ENCODE measurements around the gene CRYL1.

The CRYL1 gene

GRCh38 chr13:20426766-20427448, 98.8 kb downstream of the CRYL1 start:
- FAIRE-seq (no peak), DNase-seq (ENCODE audit: low spot score) (no peak)

GRCh38 chr13:20425819-20426219, 99.8 kb downstream of the CRYL1 start:
- DNase-seq (ENCODE audit: low spot score) (no peak), FAIRE-seq (no peak)

- FAIRE-seq: no peak
- peak; percentile 52 for DNase-seq (ENCODE audit: low spot score)
Observed at GRCh38 chr13:20424949-20425348, 100.7 kb downstream of the CRYL1 start.

- DNase-seq (ENCODE audit: low spot score): no peak
- no peak for FAIRE-seq
Observed at GRCh38 chr13:20424559-20424852, 101.2 kb downstream of the CRYL1 start.

GRCh38 chr13:20422362-20422761, 103.3 kb downstream of the CRYL1 start:
- FAIRE-seq (no peak), DNase-seq (ENCODE audit: low spot score) (no peak)

- DNase-seq (ENCODE audit: low spot score): no peak
Observed at GRCh38 chr13:20420938-20421337, 104.7 kb downstream of the CRYL1 start.

GRCh38 chr13:20418953-20419352, 106.7 kb downstream of the CRYL1 start:
- FAIRE-seq: no peak
- no peak for DNase-seq (ENCODE audit: low spot score)

More at GRCh38 chr13:20420938-20421337, 104.7 kb downstream of the CRYL1 start:
- no peak for FAIRE-seq

- FAIRE-seq (no peak), DNase-seq (ENCODE audit: low spot score) (no peak)
Observed at GRCh38 chr13:20416223-20416745, 109.4 kb downstream of the CRYL1 start.

- FAIRE-seq: no peak
- DNase-seq (ENCODE audit: low spot score): no peak
Observed at GRCh38 chr13:20415694-20416107, 110.0 kb downstream of the CRYL1 start.

GRCh38 chr13:20415306-20415679, 110.4 kb downstream of the CRYL1 start:
- no peak for FAIRE-seq

GRCh38 chr13:20414546-20415305, 110.9 kb downstream of the CRYL1 start:
- DNase-seq (ENCODE audit: low spot score): no peak
- no peak for FAIRE-seq

More at GRCh38 chr13:20415306-20415679, 110.4 kb downstream of the CRYL1 start:
- DNase-seq (ENCODE audit: low spot score): no peak

- DNase-seq (ENCODE audit: low spot score) (no peak), FAIRE-seq (no peak)
Observed at GRCh38 chr13:20412691-20413355, 112.8 kb downstream of the CRYL1 start.

GRCh38 chr13:20411638-20412342, 113.9 kb downstream of the CRYL1 start:
- FAIRE-seq (no peak), DNase-seq (ENCODE audit: low spot score) (no peak)

- DNase-seq (ENCODE audit: low spot score) (no peak), FAIRE-seq (no peak)
Observed at GRCh38 chr13:20410726-20411125, 114.9 kb downstream of the CRYL1 start.

GRCh38 chr13:20408181-20408580, 117.5 kb downstream of the CRYL1 start:
- FAIRE-seq (no peak), DNase-seq (ENCODE audit: low spot score) (no peak)

- DNase-seq (ENCODE audit: low spot score) (no peak), FAIRE-seq (no peak)
Observed at GRCh38 chr13:20407759-20408158, 117.9 kb downstream of the CRYL1 start.

- no peak for FAIRE-seq
- DNase-seq (ENCODE audit: low spot score): no peak
Observed at GRCh38 chr13:20405691-20406090, 120.0 kb downstream of the CRYL1 start.

GRCh38 chr13:20404488-20405222, 121.0 kb downstream of the CRYL1 start:
- no peak for FAIRE-seq
- no peak for DNase-seq (ENCODE audit: low spot score)

- no peak for DNase-seq (ENCODE audit: low spot score)
Observed at GRCh38 chr13:20403826-20404225, 121.8 kb downstream of the CRYL1 start.

GRCh38 chr13:20402881-20403280, 122.8 kb downstream of the CRYL1 start:
- FAIRE-seq (no peak), DNase-seq (ENCODE audit: low spot score) (no peak)

More at GRCh38 chr13:20403826-20404225, 121.8 kb downstream of the CRYL1 start:
- no peak for FAIRE-seq
